ENCODE data around the gene SWT1. TPM values are rescaled to one million over a fixed set of nuclear protein-coding genes. Genes with fewer than 3 reads are reported as not detected.

The SWT1 gene
- polyA plus RNA-seq, 1 of the 3 experiments (the other 2 are of a cell fraction) = 1.1 TPM

- Histone ChIP-seq H3K4me3 (ENCODE audit: low read depth in 2 of 2, low read length in 1 of 2) (no peak overlapping the region), H3K9me3 (no peaks in the 10 kb centered on the region), H3K4me2 (0 out of 2 replicates have a peak overlapping the region, but pooled peaks have one; percentile 43), H3K27ac (ENCODE audit: low read depth in 2 of 2, low read length in 1 of 2) (no peak overlapping the region; a peak in 1 of 4 replicates), H3K4me1 (ENCODE audit: control insufficient read depth in 1 of 2, insufficient read depth in 2 of 2, low read depth in 1 of 2, low read length in 1 of 2) (peaks cover 9 to 14% of the 10 kb centered on the region in 2 experiments; a peak in 3 of 4 replicates), H2AFZ (ENCODE audit: low read depth) (no peak overlapping the region), H3K9ac (no peak overlapping the region), H4K20me1 (ENCODE audit: insufficient read depth) (no peaks in the 10 kb centered on the region), H3K27me3 (ENCODE audit: insufficient read depth) (no peaks in the 10 kb centered on the region), H3F3A (replicated peaks; ENCODE audit: insufficient read depth) (no peaks in the 10 kb centered on the region), H3K79me2 (ENCODE audit: insufficient read depth) (no peaks in the 10 kb centered on the region), H3K36me3 (replicated peaks in 1 of 2; ENCODE audit: control insufficient read depth in 1 of 2, insufficient read depth in 2 of 2, low read length in 1 of 2) (no peaks in the 10 kb centered on the region), H3K9me2 (no peaks in the 10 kb centered on the region)
- WGBS (ENCODE audit: low lambda C conversion rate) = 90% methylated on average over 1 of the region's 1 CpG
- CTCF ChIA-PET = interaction anchor here (0.8 kb wide), 1 partner anchor 422 kb away, joined by 3 read pairs; no protein-coding TSS in a partner anchor
- TF ChIP-seq MXI1 (IDR thresholded peaks at IDR 0.05; ENCODE audit: low read depth, low read length) (no peak), REST (IDR thresholded peaks at IDR 0.05; ENCODE audit: low read depth, low read length) (no peak), IRF3 (IDR thresholded peaks at IDR 0.05; ENCODE audit: low read depth, low read length) (no peak), NFIC (IDR thresholded peaks at IDR 0.05; ENCODE audit: borderline replicate concordance) (no peak), ZBTB33 (IDR thresholded peaks at IDR 0.05; ENCODE audit: borderline replicate concordance, low read depth) (no peak), EZH2phosphoT487 (IDR thresholded peaks at IDR 0.05; ENCODE audit: borderline replicate concordance, low read depth) (no peak)
- no peak for DNase-seq
- POLR2A ChIA-PET = interaction anchor here (1.2 kb wide), 1 partner anchor 59 kb away, joined by 3 read pairs; the partner anchor contains the start of gene IVNS1ABP
Observed at GRCh38 chr1:185258676-185259075, 101.7 kb downstream of the SWT1 start.

- no peak overlapping the region for H3K4me2 ChIP-seq
- ChIA-PET CTCF (no interaction called here), POLR2A (no interaction called here)
- no peaks in the 10 kb centered on the region for H3K9me3 ChIP-seq
- no peaks in the 10 kb centered on the region for H3K27me3 ChIP-seq (ENCODE audit: insufficient read depth)
- H3K79me2 ChIP-seq (ENCODE audit: insufficient read depth) = no peaks in the 10 kb centered on the region
- H3K9me2 ChIP-seq = no peaks in the 10 kb centered on the region
- TF ChIP-seq GABPA (IDR thresholded peaks at IDR 0.05; ENCODE audit: low read depth) (no peak), USF2 (IDR thresholded peaks at IDR 0.05; ENCODE audit: borderline replicate concordance, low read depth, low read length) (no peak), CHD2 (IDR thresholded peaks at IDR 0.05; ENCODE audit: low read length, partially characterized antibody) (no peak), MEF2A (IDR thresholded peaks at IDR 0.05; ENCODE audit: borderline replicate concordance, low read depth) (no peak)
- no peaks in the 10 kb centered on the region for H3K36me3 ChIP-seq (replicated peaks in 1 of 2; ENCODE audit: control insufficient read depth in 1 of 2, insufficient read depth in 2 of 2, low read length in 1 of 2)
- no peak overlapping the region for H3K9ac ChIP-seq
- H3K4me1 ChIP-seq (ENCODE audit: control insufficient read depth in 1 of 2, insufficient read depth in 2 of 2, low read depth in 1 of 2, low read length in 1 of 2) = peaks cover 9 to 14% of the 10 kb centered on the region in 2 experiments; a peak in 3 of 4 replicates
- no peaks in the 10 kb centered on the region for H4K20me1 ChIP-seq (ENCODE audit: insufficient read depth)
- no peak overlapping the region for H3K4me3 ChIP-seq (ENCODE audit: low read depth in 2 of 2, low read length in 1 of 2)
- no peak for DNase-seq
- H2AFZ ChIP-seq (ENCODE audit: low read depth) = no peak overlapping the region
- no peaks in the 10 kb centered on the region for H3F3A ChIP-seq (replicated peaks; ENCODE audit: insufficient read depth)
- WGBS (ENCODE audit: low lambda C conversion rate) = 81% methylated on average over 1 of the region's 1 CpG
- H3K27ac ChIP-seq (ENCODE audit: low read depth in 2 of 2, low read length in 1 of 2) = no peak overlapping the region
Observed at GRCh38 chr1:185260611-185261010, 103.6 kb downstream of the SWT1 start.
